ENCODE data around the gene USP53. TPM values are rescaled to one million over a fixed set of nuclear protein-coding genes. Genes with fewer than 3 reads are reported as not detected.

The USP53 gene
- total and polyA plus RNA-seq, 2 of the 13 experiments (the other 11 are each of a cell fraction or from before 2014, with no cell fraction given) = 5.3 to 8.1 TPM

DNA sequence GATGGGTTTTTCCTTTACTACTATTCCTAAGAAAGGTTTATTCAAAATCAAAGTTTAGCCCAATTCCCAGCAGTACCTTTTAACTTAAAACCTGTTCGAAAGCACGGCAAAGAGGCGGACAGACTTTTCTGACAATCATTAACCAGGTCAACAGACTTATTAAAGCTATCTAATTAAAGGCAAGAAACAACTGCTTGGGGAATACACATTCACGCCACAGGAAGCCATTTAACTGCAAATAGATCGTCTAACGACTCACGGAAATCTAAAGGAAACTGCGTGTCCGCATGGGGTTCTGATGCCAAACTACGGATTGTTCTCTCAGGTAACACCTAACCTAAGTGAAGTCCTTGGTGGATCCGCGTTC, 663 bp upstream of the USP53 start (continued):
- TF ChIP-seq, protein P1, sequence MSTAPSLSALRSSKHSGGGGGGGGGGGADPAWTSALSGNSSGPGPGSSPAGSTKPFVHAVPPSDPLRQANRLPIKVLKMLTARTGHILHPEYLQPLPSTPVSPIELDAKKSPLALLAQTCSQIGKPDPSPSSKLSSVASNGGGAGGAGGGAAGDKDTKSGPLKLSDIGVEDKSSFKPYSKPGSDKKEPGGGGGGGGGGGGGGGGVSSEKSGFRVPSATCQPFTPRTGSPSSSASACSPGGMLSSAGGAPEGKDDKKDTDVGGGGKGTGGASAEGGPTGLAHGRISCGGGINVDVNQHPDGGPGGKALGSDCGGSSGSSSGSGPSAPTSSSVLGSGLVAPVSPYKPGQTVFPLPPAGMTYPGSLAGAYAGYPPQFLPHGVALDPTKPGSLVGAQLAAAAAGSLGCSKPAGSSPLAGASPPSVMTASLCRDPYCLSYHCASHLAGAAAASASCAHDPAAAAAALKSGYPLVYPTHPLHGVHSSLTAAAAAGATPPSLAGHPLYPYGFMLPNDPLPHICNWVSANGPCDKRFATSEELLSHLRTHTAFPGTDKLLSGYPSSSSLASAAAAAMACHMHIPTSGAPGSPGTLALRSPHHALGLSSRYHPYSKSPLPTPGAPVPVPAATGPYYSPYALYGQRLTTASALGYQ (CRISPR knock-in tag; IDR thresholded peaks at IDR 0.05) = no peak
- TF ChIP-seq MTF1 (CRISPR knock-in tag; IDR thresholded peaks at IDR 0.05) (no peak), NFATC3 (CRISPR knock-in tag; IDR thresholded peaks at IDR 0.05) (no peak), ZNF749 (CRISPR knock-in tag; IDR thresholded peaks at IDR 0.05; ENCODE audit: borderline replicate concordance) (no peak)

DNA sequence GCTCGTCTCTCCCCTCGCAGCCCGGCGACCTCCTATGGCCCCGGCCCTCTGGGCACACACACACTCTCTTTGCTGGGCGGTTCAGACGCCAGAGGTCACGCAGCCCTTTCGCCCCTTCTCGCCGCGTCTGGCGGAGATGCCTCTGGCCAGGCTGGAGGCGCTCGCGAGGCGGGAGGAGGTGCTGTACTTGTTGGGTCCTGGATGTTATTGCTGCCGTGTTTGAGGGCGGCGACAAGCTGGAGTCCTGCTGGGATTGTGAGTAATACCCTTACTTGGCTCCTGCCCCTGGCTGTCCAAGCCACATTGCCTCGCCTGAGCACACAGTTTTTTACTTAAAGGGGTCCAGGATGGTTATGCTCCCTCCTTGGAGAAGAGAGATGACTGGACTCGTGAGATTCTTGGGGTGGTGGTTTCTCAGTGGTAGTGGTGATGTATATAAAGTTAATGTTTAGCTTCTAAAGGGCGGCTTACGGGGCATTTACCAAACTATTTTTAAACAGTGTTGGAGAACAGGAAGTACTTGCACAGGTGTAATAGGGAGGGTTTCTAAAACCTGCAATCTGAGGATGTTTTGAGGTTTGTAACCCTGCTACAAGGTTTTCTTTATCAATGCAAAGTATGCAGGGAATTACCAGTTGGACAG, 572 bp downstream of the USP53 start:
- peaks cover 19% of the 10 kb centered on the region for H3K4me1 ChIP-seq (ENCODE audit: insufficient read depth, low read length)
- no peaks in the 10 kb centered on the region for H4K20me1 ChIP-seq (ENCODE audit: insufficient read depth, low read length)
- peak; percentile 80 for FAIRE-seq
- H2AFZ ChIP-seq (ENCODE audit: low read length) = peak overlapping the region; percentile 71
- TSS peak; percentile 72 for BruUV-seq (replicated peaks)
- H3K4me2 ChIP-seq (ENCODE audit: low read depth, low read length) = peak overlapping the region; percentile 68
- H3K27me3 ChIP-seq (ENCODE audit: control insufficient read depth in 1 of 2, insufficient read depth in 2 of 2, low read length in 2 of 2) = no peaks in the 10 kb centered on the region; a peak in 1 of 5 replicates
- ChIA-PET POLR2A (interaction anchor here (0.7 to 3.1 kb wide), 15 partner anchors 8 to 853 kb away, joined by 3 to 30 read pairs (median 4); partner anchors contain the start of gene MAD2L1), CTCF (ENCODE audit: low intra/inter-chr PET ratio, low total read pairs) (no interaction called here)
- 0% methylated on average over 11 of the region's 24 CpGs for WGBS (ENCODE audit: low lambda C conversion rate)
- H3K27ac ChIP-seq (ENCODE audit: extremely low read length, insufficient read depth, low read length) = peak overlapping the region; percentile 96
- H3K4me3 ChIP-seq (replicated peaks in 1 of 3; ENCODE audit: insufficient read depth in 1 of 3, low read depth in 2 of 3, low read length in 3 of 3) = peak overlapping the region; percentile 72 to 84 (median 78)
- peaks cover 28% of the 10 kb centered on the region for H3K79me2 ChIP-seq (ENCODE audit: insufficient read depth, low read length)
- in situ Hi-C loops (cut with HindIII; ENCODE audit: extremely low pct_ligation_motif_present, low pct_unique_long_range_greater_than_20kb) = loop anchor here (10.0 kb wide), 1 partner anchor 168 kb away; no protein-coding TSS in a partner anchor
- ATAC-seq = peak; percentile 89
- no peaks in the 10 kb centered on the region for H3K9me3 ChIP-seq (ENCODE audit: low read length)
- peaks cover 5 to 11% of the 10 kb centered on the region in 2 experiments for H3K36me3 ChIP-seq (replicated peaks in 1 of 2; ENCODE audit: control insufficient read depth in 1 of 2, insufficient read depth in 2 of 2, low read length in 2 of 2)
- peak overlapping the region; percentile 86 for H3K9ac ChIP-seq (ENCODE audit: insufficient read depth, low read depth, low read length)
- peak; percentile 88 for DNase-seq (ENCODE audit: low spot score)
- intact Hi-C loops (cut with micrococcal nuclease; ENCODE audit: unreplicated experiment) = loop anchor here (1.0 to 10.0 kb wide), 5 partner anchors 39 to 242 kb away; a partner anchor contains a TSS
- TF ChIP-seq, protein P2, sequence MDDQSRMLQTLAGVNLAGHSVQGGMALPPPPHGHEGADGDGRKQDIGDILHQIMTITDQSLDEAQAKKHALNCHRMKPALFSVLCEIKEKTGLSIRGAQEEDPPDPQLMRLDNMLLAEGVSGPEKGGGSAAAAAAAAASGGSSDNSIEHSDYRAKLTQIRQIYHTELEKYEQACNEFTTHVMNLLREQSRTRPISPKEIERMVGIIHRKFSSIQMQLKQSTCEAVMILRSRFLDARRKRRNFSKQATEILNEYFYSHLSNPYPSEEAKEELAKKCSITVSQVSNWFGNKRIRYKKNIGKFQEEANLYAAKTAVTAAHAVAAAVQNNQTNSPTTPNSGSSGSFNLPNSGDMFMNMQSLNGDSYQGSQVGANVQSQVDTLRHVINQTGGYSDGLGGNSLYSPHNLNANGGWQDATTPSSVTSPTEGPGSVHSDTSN (CRISPR knock-in tag; IDR thresholded peaks at IDR 0.05; ENCODE audit: borderline replicate concordance) = no peak
- peak; percentile 19; the same call in 1 of the 2 replicates for TF ChIP-seq TARDBP (CRISPR knock-in tag; IDR thresholded peaks at IDR 0.05)
- no peak for TF ChIP-seq CENPT (CRISPR knock-in tag; IDR thresholded peaks at IDR 0.05; ENCODE audit: low read depth)
- TF ChIP-seq ZNF674 (CRISPR knock-in tag; IDR thresholded peaks at IDR 0.05; ENCODE audit: low read depth) = no peak
- no peak; the same call in 1 of the 2 replicates for TF ChIP-seq ZNF616 (CRISPR knock-in tag; IDR thresholded peaks at IDR 0.05; ENCODE audit: low read depth)
- no peak for TF ChIP-seq ZNF619 (CRISPR knock-in tag; IDR thresholded peaks at IDR 0.05)
- no peak for TF ChIP-seq SYNCRIP (IDR thresholded peaks at IDR 0.05; ENCODE audit: insufficient read depth, low read depth, low read length)
- no peak for TF ChIP-seq FOXJ3 (CRISPR knock-in tag; IDR thresholded peaks at IDR 0.05; ENCODE audit: borderline replicate concordance)
- TF ChIP-seq ZNF747 (CRISPR knock-in tag; IDR thresholded peaks at IDR 0.05; ENCODE audit: borderline replicate concordance) = no peak
- peak; percentile 80 for TF ChIP-seq ZNF274 (CRISPR knock-in tag; IDR thresholded peaks at IDR 0.05)
- TF ChIP-seq SRSF1 (optimal IDR thresholded peaks at IDR 0.05; ENCODE audit: low read depth, low read length) = no peak
- TF ChIP-seq HNRNPL (IDR thresholded peaks at IDR 0.05; ENCODE audit: low read depth, low read length) = no peak
- TF ChIP-seq SSRP1 (CRISPR knock-in tag; IDR thresholded peaks at IDR 0.05) = no peak
- no peak for TF ChIP-seq ZNF44 (CRISPR knock-in tag; IDR thresholded peaks at IDR 0.05)
- TF ChIP-seq HOXD1 (CRISPR knock-in tag; IDR thresholded peaks at IDR 0.05) = 0 out of 2 replicates have a peak, but pooled peaks have one; percentile 23
- TF ChIP-seq, protein P3, sequence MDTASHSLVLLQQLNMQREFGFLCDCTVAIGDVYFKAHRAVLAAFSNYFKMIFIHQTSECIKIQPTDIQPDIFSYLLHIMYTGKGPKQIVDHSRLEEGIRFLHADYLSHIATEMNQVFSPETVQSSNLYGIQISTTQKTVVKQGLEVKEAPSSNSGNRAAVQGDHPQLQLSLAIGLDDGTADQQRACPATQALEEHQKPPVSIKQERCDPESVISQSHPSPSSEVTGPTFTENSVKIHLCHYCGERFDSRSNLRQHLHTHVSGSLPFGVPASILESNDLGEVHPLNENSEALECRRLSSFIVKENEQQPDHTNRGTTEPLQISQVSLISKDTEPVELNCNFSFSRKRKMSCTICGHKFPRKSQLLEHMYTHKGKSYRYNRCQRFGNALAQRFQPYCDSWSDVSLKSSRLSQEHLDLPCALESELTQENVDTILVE (CRISPR knock-in tag; IDR thresholded peaks at IDR 0.05) = no peak
